Measurements from ENCODE around the gene AFF3. TPM values are rescaled to one million over a fixed set of nuclear protein-coding genes. Genes with fewer than 3 reads are reported as not detected.

The AFF3 gene
- total RNA-seq, 1 experiment from 2014 or later, result 0.42 TPM

DNA sequence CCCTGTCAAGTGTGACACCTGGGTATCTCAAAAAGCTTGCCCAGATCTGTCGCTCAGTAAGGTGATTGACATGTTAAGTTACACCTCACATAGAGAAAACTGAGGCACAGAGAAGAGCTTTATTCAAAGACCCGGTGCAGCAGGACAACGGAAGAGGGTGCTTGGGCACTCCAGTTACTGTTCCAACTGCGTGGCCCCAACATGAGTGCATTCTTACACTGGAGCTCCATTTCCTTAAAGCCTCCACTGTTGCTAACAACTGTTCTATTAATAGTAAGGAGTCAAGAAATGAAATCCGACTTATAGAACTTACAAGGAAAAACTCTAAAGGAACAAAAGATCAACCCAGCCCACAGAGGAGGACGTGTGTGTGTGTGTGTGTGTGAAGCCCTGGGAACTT lies 597.8 kb downstream of the AFF3 start:
- no peak for DNase-seq (ENCODE audit: unreplicated experiment)
- Mint-ChIP-seq H3K4me3 (ENCODE audit: unreplicated experiment) (no peak overlapping the region), H3K36me3 (ENCODE audit: insufficient read depth, unreplicated experiment) (no peaks in the 10 kb centered on the region), H3K27ac (ENCODE audit: low read depth, unreplicated experiment) (no peak overlapping the region), H3K9me3 (ENCODE audit: unreplicated experiment) (no peaks in the 10 kb centered on the region), H3K27me3 (ENCODE audit: insufficient read depth, unreplicated experiment) (peaks cover 36% of the 10 kb centered on the region), H3K4me1 (ENCODE audit: insufficient read depth, unreplicated experiment) (no peaks in the 10 kb centered on the region)
- intact Hi-C loops (cut with micrococcal nuclease), result no loop called here
- TF ChIP-seq, protein P1, sequence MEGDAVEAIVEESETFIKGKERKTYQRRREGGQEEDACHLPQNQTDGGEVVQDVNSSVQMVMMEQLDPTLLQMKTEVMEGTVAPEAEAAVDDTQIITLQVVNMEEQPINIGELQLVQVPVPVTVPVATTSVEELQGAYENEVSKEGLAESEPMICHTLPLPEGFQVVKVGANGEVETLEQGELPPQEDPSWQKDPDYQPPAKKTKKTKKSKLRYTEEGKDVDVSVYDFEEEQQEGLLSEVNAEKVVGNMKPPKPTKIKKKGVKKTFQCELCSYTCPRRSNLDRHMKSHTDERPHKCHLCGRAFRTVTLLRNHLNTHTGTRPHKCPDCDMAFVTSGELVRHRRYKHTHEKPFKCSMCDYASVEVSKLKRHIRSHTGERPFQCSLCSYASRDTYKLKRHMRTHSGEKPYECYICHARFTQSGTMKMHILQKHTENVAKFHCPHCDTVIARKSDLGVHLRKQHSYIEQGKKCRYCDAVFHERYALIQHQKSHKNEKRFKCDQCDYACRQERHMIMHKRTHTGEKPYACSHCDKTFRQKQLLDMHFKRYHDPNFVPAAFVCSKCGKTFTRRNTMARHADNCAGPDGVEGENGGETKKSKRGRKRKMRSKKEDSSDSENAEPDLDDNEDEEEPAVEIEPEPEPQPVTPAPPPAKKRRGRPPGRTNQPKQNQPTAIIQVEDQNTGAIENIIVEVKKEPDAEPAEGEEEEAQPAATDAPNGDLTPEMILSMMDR (IDR thresholded peaks at IDR 0.05; ENCODE audit: unreplicated experiment), result no peak
- POLR2A ChIA-PET, result interaction anchor here (0.6 kb wide), 1 partner anchor 160 kb away, joined by 4 read pairs; no protein-coding TSS in a partner anchor
- no TSS peak for BruUV-seq (replicated peaks)
- CTCF ChIA-PET, result interaction anchor here (0.6 to 1.3 kb wide), 4 partner anchors 15 to 725 kb away, joined by 3 to 5 read pairs (median 4); no protein-coding TSS in a partner anchor

DNA sequence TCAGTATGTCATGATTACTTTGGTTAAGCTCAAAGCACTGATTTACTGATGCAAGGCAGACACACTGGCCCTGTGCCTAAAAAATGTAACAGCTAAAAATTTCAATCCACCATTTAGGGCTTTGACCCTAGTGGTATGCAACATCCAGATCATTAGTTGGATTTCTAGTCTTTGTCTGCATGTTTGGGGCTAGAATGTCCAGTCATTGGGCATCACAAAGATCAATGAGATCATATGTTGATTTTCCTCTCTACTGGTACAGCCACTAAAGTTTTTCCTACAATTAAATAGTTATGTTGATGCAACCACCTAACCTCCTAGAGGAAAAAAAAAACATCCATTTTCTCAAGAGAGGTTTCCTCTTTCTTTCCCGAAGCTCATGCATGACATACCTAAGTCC lies 599.1 kb downstream of the AFF3 start:
- intact Hi-C loops (cut with micrococcal nuclease), result no loop called here
- DNase-seq (ENCODE audit: unreplicated experiment), result no peak
- Mint-ChIP-seq H3K4me1 (ENCODE audit: insufficient read depth, unreplicated experiment) (no peaks in the 10 kb centered on the region), H3K27ac (ENCODE audit: low read depth, unreplicated experiment) (no peak overlapping the region), H3K36me3 (ENCODE audit: insufficient read depth, unreplicated experiment) (no peaks in the 10 kb centered on the region), H3K9me3 (ENCODE audit: unreplicated experiment) (no peaks in the 10 kb centered on the region), H3K27me3 (ENCODE audit: insufficient read depth, unreplicated experiment) (peaks cover 49% of the 10 kb centered on the region), H3K4me3 (ENCODE audit: unreplicated experiment) (no peak overlapping the region)
- no TSS peak for BruUV-seq (replicated peaks)
- ChIA-PET CTCF (interaction anchor here (0.6 to 1.3 kb wide), 2 partner anchors 16 to 289 kb away, joined by 4 to 5 read pairs; no protein-coding TSS in a partner anchor), POLR2A (interaction anchor here (0.7 kb wide), 1 partner anchor 9 kb away, joined by 3 read pairs; no protein-coding TSS in a partner anchor)
- TF ChIP-seq, protein P1 (IDR thresholded peaks at IDR 0.05; ENCODE audit: unreplicated experiment), result no peak

DNA sequence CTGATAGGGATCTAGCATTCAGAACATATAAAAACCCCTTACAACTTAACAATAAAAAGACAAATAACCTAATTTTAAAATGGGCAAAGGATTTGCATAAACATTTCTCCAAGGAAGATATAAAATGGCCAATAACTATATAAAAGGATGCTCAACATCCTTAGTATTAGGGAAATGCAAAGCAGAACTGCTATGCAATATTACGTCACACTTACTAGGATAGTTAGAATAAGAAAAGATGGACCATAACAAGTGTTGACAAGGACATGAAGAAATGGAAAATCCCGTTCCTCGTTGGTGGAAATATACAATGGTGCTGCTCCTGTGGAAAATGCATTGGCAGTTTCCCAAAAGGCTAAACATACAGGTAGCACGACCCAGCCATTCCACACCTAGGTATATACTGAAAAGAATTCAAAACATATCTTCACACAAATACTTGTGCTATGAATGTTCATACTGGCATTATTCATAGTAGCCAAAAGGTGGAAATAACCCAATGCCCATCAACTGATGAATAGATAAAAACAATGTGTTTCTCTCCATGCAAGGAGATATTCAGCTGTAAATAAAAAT lies 604.4 kb downstream of the AFF3 start:
- Mint-ChIP-seq H3K36me3 (ENCODE audit: insufficient read depth, unreplicated experiment) (no peaks in the 10 kb centered on the region), H3K27me3 (ENCODE audit: insufficient read depth, unreplicated experiment) (peaks cover 34% of the 10 kb centered on the region), H3K4me3 (ENCODE audit: unreplicated experiment) (no peak overlapping the region), H3K9me3 (ENCODE audit: unreplicated experiment) (no peaks in the 10 kb centered on the region), H3K4me1 (ENCODE audit: insufficient read depth, unreplicated experiment) (no peaks in the 10 kb centered on the region), H3K27ac (ENCODE audit: low read depth, unreplicated experiment) (no peak overlapping the region)
- ChIA-PET POLR2A (no interaction called here), CTCF (interaction anchor here (0.5 to 0.7 kb wide), 2 partner anchors 26 to 934 kb away, joined by 3 read pairs; no protein-coding TSS in a partner anchor)
- BruUV-seq (replicated peaks), result no TSS peak
- TF ChIP-seq, protein P1 (IDR thresholded peaks at IDR 0.05; ENCODE audit: unreplicated experiment), result no peak
- DNase-seq (ENCODE audit: unreplicated experiment), result no peak
- intact Hi-C loops (cut with micrococcal nuclease), result no loop called here

DNA sequence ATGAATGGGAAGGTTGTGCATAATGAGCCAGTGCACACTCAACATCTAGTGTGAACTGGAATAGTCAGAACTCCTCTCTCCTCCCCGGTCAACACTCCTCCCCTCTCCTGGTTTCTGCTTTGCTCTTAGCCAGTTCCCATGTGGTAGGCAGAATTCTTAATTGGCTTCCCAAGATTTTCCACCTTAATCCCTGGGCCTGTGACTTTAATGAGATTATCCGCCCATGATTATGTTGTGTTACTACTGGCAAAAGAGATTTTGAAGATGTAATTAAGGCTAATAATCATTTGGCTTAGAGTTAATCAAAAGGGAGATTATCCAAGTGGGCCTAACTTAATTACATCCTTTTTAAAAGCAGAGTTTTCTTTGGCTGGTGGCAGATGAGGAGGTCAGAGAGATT lies 618.3 kb downstream of the AFF3 start:
- H3K36me3 Mint-ChIP-seq (ENCODE audit: insufficient read depth, unreplicated experiment), result no peaks in the 10 kb centered on the region
- H3K9me3 Mint-ChIP-seq (ENCODE audit: unreplicated experiment), result no peaks in the 10 kb centered on the region
- intact Hi-C loops (cut with micrococcal nuclease), result no loop called here
- TF ChIP-seq, protein P1 (IDR thresholded peaks at IDR 0.05; ENCODE audit: unreplicated experiment), result no peak
- no TSS peak for BruUV-seq (replicated peaks)
- ChIA-PET CTCF (no interaction called here), POLR2A (no interaction called here)
- no peaks in the 10 kb centered on the region for H3K27me3 Mint-ChIP-seq (ENCODE audit: insufficient read depth, unreplicated experiment)
- no peak overlapping the region for H3K27ac Mint-ChIP-seq (ENCODE audit: low read depth, unreplicated experiment)
- H3K4me3 Mint-ChIP-seq (ENCODE audit: unreplicated experiment), result no peak overlapping the region
- DNase-seq (ENCODE audit: unreplicated experiment), result no peak
- no peaks in the 10 kb centered on the region for H3K4me1 Mint-ChIP-seq (ENCODE audit: insufficient read depth, unreplicated experiment)
